NCI-H2171 (cell line): ENCODE data around the gene IDH2.

ENCODE experiments used
- DNase-seq: peaks from one replicate; lab custom pipeline; 2025; lab: John Stamatoyannopoulos, UW

The IDH2 gene

GRCh38 chr15:90042766-90043529 lies 59.3 kb downstream of the IDH2 start:
- no peak for DNase-seq

GRCh38 chr15:90042356-90042755 lies 59.9 kb downstream of the IDH2 start:
- no peak for DNase-seq

DNA sequence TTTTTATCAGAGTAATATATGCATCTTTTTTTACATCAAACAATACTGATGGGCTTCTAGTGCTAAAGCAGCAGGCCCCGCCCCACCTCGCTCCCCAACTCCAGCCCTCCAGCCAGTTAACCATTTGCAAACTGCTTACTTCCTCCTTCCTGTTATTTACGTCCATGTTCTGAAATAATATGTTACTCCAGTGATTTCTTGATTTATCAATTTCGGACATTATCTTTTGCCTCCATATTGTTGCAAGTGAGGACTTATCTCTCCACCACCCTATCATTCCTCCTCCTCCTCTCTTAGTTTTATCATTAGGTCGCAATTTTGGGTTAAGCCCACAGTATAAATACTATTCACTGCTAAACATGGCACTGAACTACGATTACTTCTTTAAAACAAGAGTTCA lies 61.6 kb downstream of the IDH2 start:
- DNase-seq: no peak

- DNase-seq: no peak
Measured at GRCh38 chr15:90039996-90040395, 62.3 kb downstream of the IDH2 start.

GRCh38 chr15:90038632-90039095 lies 63.6 kb downstream of the IDH2 start:
- no peak for DNase-seq

- DNase-seq: no peak
Measured at GRCh38 chr15:90037961-90038631, 64.2 kb downstream of the IDH2 start.

- no peak for DNase-seq
Measured at GRCh38 chr15:90037511-90037860, 64.8 kb downstream of the IDH2 start.

DNA sequence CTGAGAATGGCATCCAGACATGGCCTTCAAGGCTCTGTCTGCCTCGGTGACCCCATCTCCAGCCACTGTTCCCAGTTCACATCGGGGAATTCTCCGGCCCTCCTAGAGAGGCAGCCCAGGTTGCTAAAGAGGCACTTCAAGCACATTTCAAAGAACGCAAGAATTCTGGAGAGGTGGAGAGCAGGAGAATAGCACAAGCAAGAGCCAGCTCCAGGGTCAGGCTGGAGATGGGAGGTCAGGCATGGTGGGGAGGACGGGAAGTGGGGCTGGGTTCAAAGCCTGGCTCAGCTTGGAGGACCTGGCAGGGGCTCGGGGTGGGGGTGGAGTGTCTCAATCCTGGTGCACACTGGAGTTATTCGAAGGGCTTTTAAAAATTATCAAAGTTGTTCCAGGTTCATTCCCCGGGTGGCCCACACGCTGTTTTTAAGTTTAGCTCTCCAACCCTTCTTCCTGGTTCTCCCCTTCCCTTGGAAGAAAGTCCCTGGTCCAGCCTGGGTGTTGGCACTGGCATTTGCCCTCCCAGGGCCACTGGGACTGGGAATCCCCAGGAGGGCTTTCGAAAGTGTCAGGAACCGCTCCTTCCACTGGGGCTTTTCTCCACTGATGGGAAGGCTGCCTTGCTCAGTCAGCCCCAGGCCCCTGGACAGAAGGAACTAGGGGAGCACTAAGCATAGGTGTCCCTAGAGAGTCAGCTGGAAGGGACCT lies 65.3 kb downstream of the IDH2 start:
- no peak for DNase-seq

- DNase-seq: no peak
Measured at GRCh38 chr15:90036343-90036742, 65.9 kb downstream of the IDH2 start.

- no peak for DNase-seq
Measured at GRCh38 chr15:90035840-90036230, 66.4 kb downstream of the IDH2 start.

DNA sequence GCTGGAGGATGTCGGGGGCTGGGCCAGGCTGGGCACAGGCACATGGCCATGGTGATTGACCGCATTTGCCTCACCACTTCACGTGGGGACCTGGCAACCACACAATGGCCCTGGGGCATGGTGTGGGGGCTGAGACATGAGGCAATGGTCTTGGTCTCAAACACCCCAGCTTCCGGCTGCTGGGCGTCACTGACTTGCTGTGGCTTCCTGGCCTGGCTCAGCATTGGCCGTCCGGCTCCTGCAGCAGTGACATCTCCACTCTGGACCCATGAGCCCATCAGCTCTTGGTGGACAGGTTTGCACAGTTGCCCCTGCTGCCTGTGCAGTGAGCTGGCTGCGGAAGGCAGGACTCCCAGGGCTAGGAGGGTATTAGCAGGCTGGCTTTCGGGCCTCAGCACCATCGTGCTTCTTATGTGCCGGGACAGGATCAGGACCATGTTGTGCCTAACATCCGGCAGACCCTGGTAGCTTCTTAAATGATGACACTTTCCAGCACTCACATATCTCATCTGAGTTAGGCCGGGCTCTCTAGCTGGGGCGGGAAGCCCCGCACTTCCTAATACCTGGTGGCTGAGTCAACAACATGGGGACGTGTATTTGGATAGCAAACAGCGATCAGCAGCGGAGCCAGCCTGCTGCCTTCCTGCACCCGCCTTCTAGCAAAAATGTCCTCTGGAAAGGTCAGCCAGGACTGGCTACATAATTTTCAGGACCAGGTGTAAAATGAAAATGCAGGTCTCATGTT lies 67.0 kb downstream of the IDH2 start:
- DNase-seq: no peak

DNA sequence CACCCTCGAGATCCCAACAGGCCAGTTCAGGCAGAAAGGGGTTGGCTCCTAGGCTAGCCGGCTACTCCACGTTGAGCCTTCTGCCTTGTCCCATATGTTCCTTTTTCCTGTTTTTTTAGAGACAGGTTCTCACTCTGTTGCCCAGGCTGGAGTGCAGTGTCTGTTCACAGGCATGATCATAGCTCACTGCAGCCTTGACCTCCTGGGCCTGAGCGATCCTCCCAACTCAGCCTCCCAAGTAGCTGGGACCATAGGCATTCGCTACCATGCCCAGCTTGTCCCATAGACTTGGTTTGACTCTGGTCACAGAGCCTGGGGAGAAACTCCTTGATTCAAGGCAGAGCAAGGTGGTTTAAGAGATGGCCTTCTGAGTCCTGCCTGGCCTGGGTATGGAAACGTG lies 68.8 kb downstream of the IDH2 start:
- no peak for DNase-seq
